ENCODE results near the gene MICAL2.

GRCh38 chr11:12243486-12243885, 133.1 kb downstream of the MICAL2 start:
- no peak for TF ChIP-seq USF1 (IDR thresholded peaks at IDR 0.05; ENCODE audit: borderline replicate concordance, extremely low read length, insufficient read depth, low read depth, low read length)
- no peak for TF ChIP-seq TCF7 (IDR thresholded peaks at IDR 0.05; ENCODE audit: borderline replicate concordance)
- no peak for TF ChIP-seq ZBED1 (IDR thresholded peaks at IDR 0.05; ENCODE audit: borderline replicate concordance)
- TF ChIP-seq CEBPB (IDR thresholded peaks at IDR 0.05; ENCODE audit: borderline replicate concordance in 1 of 2, low read depth in 2 of 2, low read length in 2 of 2): no peak
- no peak for TF ChIP-seq ESRRA (IDR thresholded peaks at IDR 0.05; ENCODE audit: low read length)
